ENCODE measurements around the gene KRTAP4-9. TPM values are rescaled to one million over a fixed set of nuclear protein-coding genes. Genes with fewer than 3 reads are reported as not detected.
"Not testable (repeated sequence)": the region's sequence is repeated elsewhere in the genome, so short reads cannot be mapped to it uniquely, and the experiment has no call there.

The KRTAP4-9 gene
- total and polyA plus RNA-seq, 4 donors = 0.13 TPM; not detected in 3

- intact Hi-C loops (cut with DNase I) = no loop called here
- H3K27ac ChIP-seq (ENCODE audit: low read depth in 1 of 2, low read length in 2 of 2) = no peak overlapping the region
- H3K4me1 ChIP-seq (ENCODE audit: control insufficient read depth in 1 of 2, insufficient read depth in 2 of 2, low read length in 2 of 2) = no peaks in the 10 kb centered on the region
- no peak overlapping the region for H3K4me3 ChIP-seq (ENCODE audit: low read length in 2 of 2)
- H3K9me3 ChIP-seq (ENCODE audit: control insufficient read depth, low read length) = peaks cover 3% of the 10 kb centered on the region
- ATAC-seq (ENCODE audit: low FRiP score) (no peak), DNase-seq (no peak)
- no peaks in the 10 kb centered on the region for H3K27me3 ChIP-seq (ENCODE audit: control insufficient read depth in 1 of 2, insufficient read depth in 2 of 2, low read length in 1 of 2)
- H3K36me3 ChIP-seq (ENCODE audit: control insufficient read depth in 1 of 2, insufficient read depth in 2 of 2, low read length in 1 of 2) = no peaks in the 10 kb centered on the region
- WGBS, 2 donors = 87 to 88% methylated on average over 1 of the region's 1 CpG
These were observed 1.3 kb upstream of the KRTAP4-9 start for GRCh38 chr17:41103896-41104295.

GRCh38 chr17:41104386-41105038, 677 bp upstream of the KRTAP4-9 start:
- 59 to 69% methylated on average over 2 of the region's 2 CpGs for WGBS, 2 donors
- intact Hi-C loops (cut with DNase I) = not testable (repeated sequence)

GRCh38 chr17:41107941-41108450, 2.8 kb downstream of the KRTAP4-9 start:
- Histone ChIP-seq H3K4me1 (ENCODE audit: control insufficient read depth in 1 of 2, insufficient read depth in 2 of 2, low read length in 2 of 2) (no peaks in the 10 kb centered on the region), H3K36me3 (ENCODE audit: control insufficient read depth in 1 of 2, insufficient read depth in 2 of 2, low read length in 1 of 2) (no peaks in the 10 kb centered on the region), H3K9me3 (ENCODE audit: control insufficient read depth, low read length) (peaks cover 1% of the 10 kb centered on the region), H3K27me3 (ENCODE audit: control insufficient read depth in 1 of 2, insufficient read depth in 2 of 2, low read length in 1 of 2) (no peaks in the 10 kb centered on the region), H3K27ac (ENCODE audit: low read depth in 1 of 2, low read length in 2 of 2) (no peak overlapping the region), H3K4me3 (ENCODE audit: low read length in 2 of 2) (no peak overlapping the region)
- 63 to 69% methylated on average over 1 of the region's 1 CpG for WGBS, 2 donors
- DNase-seq (no peak), ATAC-seq (ENCODE audit: low FRiP score) (no peak)
- intact Hi-C loops (cut with DNase I) = no loop called here

More at GRCh38 chr17:41104386-41105038, 677 bp upstream of the KRTAP4-9 start:
- not testable (repeated sequence) for ATAC-seq (ENCODE audit: low FRiP score); H3K27me3 ChIP-seq (ENCODE audit: control insufficient read depth in 1 of 2, insufficient read depth in 2 of 2, low read length in 1 of 2); H3K9me3 ChIP-seq (ENCODE audit: control insufficient read depth, low read length); H3K27ac ChIP-seq (ENCODE audit: low read depth in 1 of 2, low read length in 2 of 2); H3K36me3 ChIP-seq (ENCODE audit: control insufficient read depth in 1 of 2, insufficient read depth in 2 of 2, low read length in 1 of 2); DNase-seq; H3K4me1 ChIP-seq (ENCODE audit: control insufficient read depth in 1 of 2, insufficient read depth in 2 of 2, low read length in 2 of 2); H3K4me3 ChIP-seq (ENCODE audit: low read length in 2 of 2)

- H3K27me3 ChIP-seq (ENCODE audit: control insufficient read depth in 1 of 2, insufficient read depth in 2 of 2, low read length in 1 of 2); DNase-seq; H3K27ac ChIP-seq (ENCODE audit: low read depth in 1 of 2, low read length in 2 of 2); ATAC-seq (ENCODE audit: low FRiP score); intact Hi-C loops (cut with DNase I); H3K9me3 ChIP-seq (ENCODE audit: control insufficient read depth, low read length); H3K36me3 ChIP-seq (ENCODE audit: control insufficient read depth in 1 of 2, insufficient read depth in 2 of 2, low read length in 1 of 2); H3K4me3 ChIP-seq (ENCODE audit: low read length in 2 of 2); H3K4me1 ChIP-seq (ENCODE audit: control insufficient read depth in 1 of 2, insufficient read depth in 2 of 2, low read length in 2 of 2): not testable (repeated sequence)
- WGBS, 2 donors = 0 to 17% methylated on average over 1 of the region's 1 CpG
These were observed 3.7 kb downstream of the KRTAP4-9 start for GRCh38 chr17:41108728-41109386.

- ATAC-seq (ENCODE audit: low FRiP score) = no peak
These were observed 6.1 kb downstream of the KRTAP4-9 start for GRCh38 chr17:41111151-41111885.

GRCh38 chr17:41116297-41116696, 11.1 kb downstream of the KRTAP4-9 start:
- 34 to 54% methylated on average over 5 of the region's 5 CpGs for WGBS, 2 donors
- Histone ChIP-seq H3K36me3 (ENCODE audit: control insufficient read depth in 1 of 2, insufficient read depth in 2 of 2, low read length in 1 of 2) (no peaks in the 10 kb centered on the region), H3K9me3 (ENCODE audit: control insufficient read depth, low read length) (no peaks in the 10 kb centered on the region), H3K4me3 (ENCODE audit: low read length in 2 of 2) (no peak overlapping the region), H3K27ac (ENCODE audit: low read depth in 1 of 2, low read length in 2 of 2) (no peak overlapping the region), H3K27me3 (ENCODE audit: control insufficient read depth in 1 of 2, insufficient read depth in 2 of 2, low read length in 1 of 2) (no peaks in the 10 kb centered on the region), H3K4me1 (ENCODE audit: control insufficient read depth in 1 of 2, insufficient read depth in 2 of 2, low read length in 2 of 2) (no peaks in the 10 kb centered on the region)
- DNase-seq (no peak), ATAC-seq (ENCODE audit: low FRiP score) (no peak)
- intact Hi-C loops (cut with DNase I) = no loop called here

More at GRCh38 chr17:41111151-41111885, 6.1 kb downstream of the KRTAP4-9 start:
- H3K27ac ChIP-seq (ENCODE audit: low read depth in 1 of 2, low read length in 2 of 2) = no peak overlapping the region
- H3K9me3 ChIP-seq (ENCODE audit: control insufficient read depth, low read length) = peaks cover 1% of the 10 kb centered on the region
- intact Hi-C loops (cut with DNase I) = no loop called here
- H3K27me3 ChIP-seq (ENCODE audit: control insufficient read depth in 1 of 2, insufficient read depth in 2 of 2, low read length in 1 of 2) = no peaks in the 10 kb centered on the region
- H3K4me1 ChIP-seq (ENCODE audit: control insufficient read depth in 1 of 2, insufficient read depth in 2 of 2, low read length in 2 of 2) = no peaks in the 10 kb centered on the region
- no peak overlapping the region for H3K4me3 ChIP-seq (ENCODE audit: low read length in 2 of 2)
- DNase-seq = no peak
- H3K36me3 ChIP-seq (ENCODE audit: control insufficient read depth in 1 of 2, insufficient read depth in 2 of 2, low read length in 1 of 2) = no peaks in the 10 kb centered on the region
- WGBS, 2 donors = 71 to 76% methylated on average over 2 of the region's 2 CpGs

- H3K4me1 ChIP-seq (ENCODE audit: control insufficient read depth in 1 of 2, insufficient read depth in 2 of 2, low read length in 2 of 2); intact Hi-C loops (cut with DNase I); H3K27me3 ChIP-seq (ENCODE audit: control insufficient read depth in 1 of 2, insufficient read depth in 2 of 2, low read length in 1 of 2); H3K36me3 ChIP-seq (ENCODE audit: control insufficient read depth in 1 of 2, insufficient read depth in 2 of 2, low read length in 1 of 2); H3K9me3 ChIP-seq (ENCODE audit: control insufficient read depth, low read length); ATAC-seq (ENCODE audit: low FRiP score); H3K27ac ChIP-seq (ENCODE audit: low read depth in 1 of 2, low read length in 2 of 2); DNase-seq; H3K4me3 ChIP-seq (ENCODE audit: low read length in 2 of 2): not testable (repeated sequence)
- WGBS, 2 donors = 63 to 75% methylated on average over 9 to 10 of the region's 10 CpGs
These were observed 12.7 kb downstream of the KRTAP4-9 start, which contains the start of gene KRTAP4-11 for GRCh38 chr17:41117846-41118386. Gene KRTAP4-11, minus strand, starts transcription at chr17:41118373. Its CDS starts 58 bp downstream, at chr17:41118315.

GRCh38 chr17:41118721-41119120, 13.5 kb downstream of the KRTAP4-9 start:
- WGBS, 2 donors = 83% methylated on average over 4 of the region's 4 CpGs
- Histone ChIP-seq H3K9me3 (ENCODE audit: control insufficient read depth, low read length) (no peaks in the 10 kb centered on the region), H3K4me3 (ENCODE audit: low read length in 2 of 2) (no peak overlapping the region), H3K27me3 (ENCODE audit: control insufficient read depth in 1 of 2, insufficient read depth in 2 of 2, low read length in 1 of 2) (no peaks in the 10 kb centered on the region), H3K4me1 (ENCODE audit: control insufficient read depth in 1 of 2, insufficient read depth in 2 of 2, low read length in 2 of 2) (no peaks in the 10 kb centered on the region), H3K36me3 (ENCODE audit: control insufficient read depth in 1 of 2, insufficient read depth in 2 of 2, low read length in 1 of 2) (no peaks in the 10 kb centered on the region), H3K27ac (ENCODE audit: low read depth in 1 of 2, low read length in 2 of 2) (no peak overlapping the region)
- ATAC-seq (ENCODE audit: low FRiP score) (no peak), DNase-seq (no peak)
- intact Hi-C loops (cut with DNase I) = no loop called here

Data from aorta (tissue), 5 donors.